ENCODE data around the gene ANKRD13A.

DNA sequence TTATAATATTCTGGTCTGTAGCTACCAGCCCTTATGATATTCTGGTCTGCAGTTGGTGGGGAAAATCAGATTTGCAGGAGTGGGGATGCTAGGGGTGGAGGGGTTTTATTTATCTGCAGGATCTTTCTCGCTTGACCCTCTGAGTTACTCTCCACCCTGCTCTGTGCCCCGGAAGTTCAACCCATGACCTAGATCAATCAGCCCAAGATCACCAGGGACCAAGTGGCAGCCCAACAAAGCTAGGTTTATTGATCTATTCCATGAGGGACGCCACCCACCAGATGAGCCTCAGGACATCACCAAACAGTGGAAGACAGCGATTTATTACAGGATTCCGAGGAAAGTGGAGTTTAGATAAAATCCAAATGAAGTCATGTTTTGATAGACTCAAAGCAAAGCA lies 74.9 kb downstream of the ANKRD13A start:
- TF ChIP-seq, protein P1, sequence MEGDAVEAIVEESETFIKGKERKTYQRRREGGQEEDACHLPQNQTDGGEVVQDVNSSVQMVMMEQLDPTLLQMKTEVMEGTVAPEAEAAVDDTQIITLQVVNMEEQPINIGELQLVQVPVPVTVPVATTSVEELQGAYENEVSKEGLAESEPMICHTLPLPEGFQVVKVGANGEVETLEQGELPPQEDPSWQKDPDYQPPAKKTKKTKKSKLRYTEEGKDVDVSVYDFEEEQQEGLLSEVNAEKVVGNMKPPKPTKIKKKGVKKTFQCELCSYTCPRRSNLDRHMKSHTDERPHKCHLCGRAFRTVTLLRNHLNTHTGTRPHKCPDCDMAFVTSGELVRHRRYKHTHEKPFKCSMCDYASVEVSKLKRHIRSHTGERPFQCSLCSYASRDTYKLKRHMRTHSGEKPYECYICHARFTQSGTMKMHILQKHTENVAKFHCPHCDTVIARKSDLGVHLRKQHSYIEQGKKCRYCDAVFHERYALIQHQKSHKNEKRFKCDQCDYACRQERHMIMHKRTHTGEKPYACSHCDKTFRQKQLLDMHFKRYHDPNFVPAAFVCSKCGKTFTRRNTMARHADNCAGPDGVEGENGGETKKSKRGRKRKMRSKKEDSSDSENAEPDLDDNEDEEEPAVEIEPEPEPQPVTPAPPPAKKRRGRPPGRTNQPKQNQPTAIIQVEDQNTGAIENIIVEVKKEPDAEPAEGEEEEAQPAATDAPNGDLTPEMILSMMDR (IDR thresholded peaks at IDR 0.05) = no peak
- TF ChIP-seq POLR2A (IDR thresholded peaks at IDR 0.05) (no peak), EP300 (IDR thresholded peaks at IDR 0.05) (no peak)

Data from ovary (tissue), 3 donors.